HG03066 (cell line): ENCODE data around the gene NFE2L1.
"Not testable (repeated sequence)": the region's sequence is repeated elsewhere in the genome, so short reads cannot be mapped to it uniquely, and the experiment has no call there.

Experiments used
- ATAC-seq: cut with Tn5 transposase; IDR thresholded peaks from one replicate; pipeline ENCODE4 v1.9.1; 2021; ENCODE audit warnings: low read depth; ENCODE audit not compliant: unreplicated experiment

NFE2L1 gene

DNA sequence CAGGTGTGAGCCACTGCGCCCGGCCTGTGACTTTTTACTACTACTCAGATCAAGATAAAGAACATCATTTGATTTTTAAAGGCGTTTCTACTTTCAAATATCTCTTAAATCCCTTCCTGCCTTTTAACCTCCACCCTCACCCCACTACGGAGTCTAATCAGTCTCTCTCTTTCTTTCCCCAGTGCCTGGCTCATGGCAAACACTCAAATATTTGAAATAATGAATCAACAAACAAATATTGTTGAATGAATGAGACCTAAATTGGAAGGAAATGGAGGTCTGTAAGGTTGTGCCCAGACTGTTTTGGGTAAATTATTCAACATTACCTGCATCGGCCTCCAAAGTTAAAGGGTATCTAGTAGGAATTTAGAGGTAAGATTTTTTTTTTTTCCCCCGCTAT, 25.3 kb upstream of the NFE2L1 start:
- no peak for ATAC-seq

DNA sequence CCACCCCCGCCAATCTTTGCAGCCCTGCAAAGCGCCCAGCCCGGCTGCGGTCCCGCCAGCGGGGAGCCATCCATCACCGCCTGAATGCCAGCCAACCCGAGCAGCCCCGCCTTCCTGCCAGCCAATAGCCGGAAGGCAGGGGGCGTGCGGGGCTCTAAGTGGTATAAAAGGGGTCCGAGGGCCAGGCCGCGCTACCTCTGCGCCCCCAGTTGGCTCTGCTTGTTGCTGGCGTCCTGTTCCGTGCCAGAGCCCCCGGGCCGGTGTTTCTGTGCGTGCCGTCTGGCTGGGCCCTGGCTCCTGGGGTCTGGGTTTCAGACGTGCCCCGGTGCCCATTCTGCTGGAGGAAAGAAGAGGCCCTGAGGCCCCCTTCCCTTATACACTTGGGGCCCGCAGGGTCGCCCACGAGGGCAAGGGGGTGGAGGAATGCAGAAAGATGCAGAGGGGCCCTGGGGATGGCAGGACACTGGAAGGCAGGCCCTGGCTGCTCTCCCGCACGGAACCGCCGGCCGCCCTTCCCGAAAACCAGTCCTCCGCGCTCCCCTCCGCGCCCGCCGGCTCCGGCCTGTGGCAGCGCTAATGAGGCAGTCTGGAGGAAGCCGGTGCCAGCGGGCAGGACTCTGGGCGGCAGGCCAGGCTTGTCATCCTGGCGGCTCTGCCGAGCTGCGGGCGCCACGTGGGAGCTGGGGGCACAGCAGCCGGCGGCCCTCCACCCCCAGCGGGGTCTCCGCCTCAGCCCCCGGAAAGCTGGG, 24.6 kb upstream of the NFE2L1 start:
- ATAC-seq = no peak

DNA sequence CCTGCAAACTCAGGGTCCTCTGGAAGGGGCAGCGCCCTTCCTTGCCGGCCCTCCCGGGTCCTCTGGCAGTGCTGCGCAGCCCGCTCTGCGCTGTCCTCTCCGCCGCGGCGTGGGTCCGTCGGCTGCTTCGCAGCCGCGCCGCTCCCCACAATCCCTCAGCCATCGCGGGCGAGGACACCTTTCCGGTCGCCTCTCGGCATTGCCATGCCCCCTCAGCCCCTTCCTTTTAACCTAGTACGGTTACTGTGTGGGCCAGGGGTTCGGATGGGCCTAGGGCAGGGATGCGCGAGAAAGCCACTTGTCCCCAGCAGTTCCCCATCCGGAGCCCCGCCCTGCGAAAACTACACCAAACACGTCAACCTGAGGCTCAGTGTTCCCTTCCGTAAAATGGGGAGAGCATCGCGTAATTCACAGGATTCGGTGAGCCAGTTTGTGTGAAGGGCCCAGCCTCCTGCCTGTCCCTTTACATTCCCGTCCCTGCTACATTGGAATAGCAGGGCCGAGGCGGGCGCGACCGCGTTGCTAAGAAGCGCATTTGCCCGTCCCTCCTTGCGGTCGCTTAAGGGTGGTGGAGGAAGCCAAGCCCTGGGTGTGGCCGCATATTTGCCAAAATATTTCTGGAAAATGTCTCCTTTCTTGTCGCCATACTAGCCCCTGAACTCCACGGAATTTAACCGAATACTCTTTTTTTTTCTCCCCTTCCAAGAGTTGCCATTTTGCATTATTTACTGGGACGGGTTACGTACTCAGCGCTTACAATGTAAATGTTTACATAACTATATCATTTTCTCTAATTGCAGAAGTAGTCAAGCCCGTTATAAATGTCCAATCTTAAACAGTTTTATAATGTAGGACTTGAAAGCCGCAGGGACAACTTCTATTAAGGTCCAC, 23.8 kb upstream of the NFE2L1 start:
- ATAC-seq = no peak

DNA sequence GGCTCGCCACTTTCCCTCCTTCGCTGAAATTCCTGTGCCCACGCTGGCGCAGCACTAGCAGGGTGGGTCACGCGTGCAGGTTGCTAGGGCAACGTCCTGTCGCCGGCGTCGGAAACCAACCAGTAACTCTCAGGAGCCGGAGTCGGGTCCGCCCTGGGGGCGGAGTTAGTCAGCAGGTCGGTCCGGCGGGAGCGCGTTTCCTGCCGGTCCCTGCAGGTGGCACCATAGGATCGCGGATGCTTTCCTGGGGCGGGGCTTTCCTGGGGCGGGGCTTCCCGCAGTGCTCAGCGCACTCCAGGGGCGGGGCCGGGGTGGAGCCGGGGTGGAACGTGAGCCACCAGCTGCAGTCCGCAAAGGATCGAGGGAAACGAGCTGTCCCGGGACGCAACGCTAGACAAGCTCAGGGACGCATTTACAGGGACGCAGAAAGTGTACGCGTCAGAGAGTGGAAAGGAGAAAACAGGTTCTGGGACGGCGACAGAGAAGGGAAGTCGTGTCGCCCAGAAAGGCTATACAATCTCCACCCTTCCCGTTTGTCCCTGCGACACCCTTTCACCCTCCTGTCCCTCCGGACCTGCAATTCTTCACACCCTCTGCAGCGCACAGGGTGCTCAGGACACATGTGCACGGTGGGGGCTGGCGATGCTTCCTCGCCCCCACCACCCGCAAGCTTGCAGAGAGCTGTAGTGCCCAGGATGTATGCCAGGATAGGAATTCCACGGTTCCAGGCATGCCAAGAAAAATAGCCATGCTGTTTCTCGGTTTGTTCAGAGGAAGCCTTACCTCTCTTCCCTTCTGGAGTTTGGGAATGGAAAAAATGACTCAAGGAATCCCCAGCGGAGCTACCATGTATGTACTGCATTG, 22.9 kb upstream of the NFE2L1 start:
- ATAC-seq = peak; percentile 84

DNA sequence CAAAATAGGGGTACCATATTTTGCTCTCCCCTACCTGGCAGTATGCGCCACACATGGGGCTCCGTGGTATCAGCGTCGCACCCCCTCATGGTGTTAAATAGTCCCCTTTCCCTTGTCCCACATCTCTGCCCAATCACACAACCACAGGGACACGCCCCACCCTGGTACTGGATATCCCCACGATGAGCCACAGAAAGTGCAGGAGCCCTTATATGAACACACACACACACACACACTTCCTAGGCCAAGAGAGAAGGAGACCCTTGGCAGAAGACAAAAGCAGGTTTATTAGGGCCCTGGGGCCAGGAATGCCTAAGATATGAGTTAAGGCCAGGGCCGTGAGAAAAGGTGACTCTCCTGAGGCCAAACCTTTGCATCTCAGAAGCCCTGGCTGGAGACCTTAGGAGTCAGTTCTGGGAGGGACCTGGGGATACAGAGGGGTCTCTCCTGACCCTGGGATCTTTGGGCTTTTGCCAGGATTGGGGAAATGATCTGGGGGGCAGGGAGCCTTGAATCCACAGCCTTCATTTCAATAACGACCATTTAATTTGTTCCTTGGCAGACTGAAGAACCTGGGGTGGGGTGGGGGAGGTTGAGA, 22.2 kb upstream of the NFE2L1 start:
- ATAC-seq = no peak

DNA sequence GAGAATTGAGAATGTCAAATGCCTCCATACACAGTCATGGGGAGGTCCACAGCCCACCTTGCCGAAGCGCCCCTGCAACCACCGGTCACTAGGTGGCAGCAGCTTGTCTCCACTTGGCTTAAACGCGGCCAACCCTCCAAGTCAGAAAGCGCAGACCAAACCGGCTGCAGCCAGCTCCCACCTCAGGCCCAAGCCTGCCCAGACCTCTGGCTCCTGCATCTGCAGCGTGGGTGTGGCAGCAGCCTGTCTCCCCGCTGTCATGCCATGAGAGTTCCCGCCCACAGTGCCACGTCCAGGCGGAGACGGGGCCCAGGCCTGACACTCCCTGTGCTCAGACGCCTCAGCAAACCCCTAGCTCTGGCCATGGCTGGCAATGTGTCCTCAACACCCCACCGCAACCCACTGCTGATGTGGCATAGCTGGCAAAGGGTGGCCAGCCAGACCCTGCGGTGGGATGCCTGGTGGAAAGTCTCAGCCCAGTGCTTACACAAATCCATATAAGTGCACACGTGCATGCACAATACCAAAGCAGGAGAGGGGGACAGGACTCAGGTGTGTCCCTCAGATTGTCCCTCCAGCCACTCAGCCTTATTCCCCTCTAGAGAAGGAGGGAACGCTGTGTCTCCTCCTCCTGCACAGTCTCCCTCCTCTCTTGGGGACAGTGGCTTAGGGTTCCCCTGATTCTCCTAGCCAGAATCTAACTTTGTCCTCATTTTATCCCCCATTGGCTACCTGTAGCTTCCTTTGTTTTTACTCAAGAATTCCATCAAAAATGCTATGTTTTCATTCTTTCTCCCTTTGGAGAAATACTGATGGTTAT, 21.4 kb upstream of the NFE2L1 start:
- ATAC-seq = no peak

DNA sequence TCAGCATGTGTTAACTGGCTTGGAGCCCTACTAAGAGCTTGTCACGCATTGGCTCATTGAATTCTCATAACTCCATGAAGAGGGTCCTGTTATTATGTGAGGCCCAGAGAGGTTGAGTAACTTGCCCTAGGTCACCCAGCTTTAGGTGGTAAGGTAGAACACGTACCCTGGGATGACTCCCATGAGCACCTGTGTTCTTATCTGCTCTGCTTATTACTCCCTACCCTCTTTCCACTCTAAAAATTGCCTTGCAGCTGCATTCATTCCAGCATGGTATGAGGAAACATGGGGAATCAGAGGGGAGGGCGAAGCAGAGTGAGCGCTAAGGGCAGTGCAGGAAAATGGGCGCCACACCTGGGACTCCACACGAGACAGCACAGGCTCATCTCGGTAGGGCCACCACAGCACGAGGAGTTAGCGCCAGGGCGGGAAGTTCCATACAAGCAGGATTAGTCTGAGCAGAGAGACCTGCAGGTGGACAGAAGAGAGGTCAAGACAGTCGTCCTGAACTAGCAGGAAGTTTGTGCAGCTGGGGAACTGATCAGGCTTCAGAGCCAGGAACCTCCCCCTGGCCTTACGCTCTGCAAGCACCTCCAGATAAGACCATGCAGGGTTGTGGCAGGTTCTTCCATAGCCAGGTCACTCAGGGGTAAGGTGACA, 20.7 kb upstream of the NFE2L1 start:
- ATAC-seq = no peak

DNA sequence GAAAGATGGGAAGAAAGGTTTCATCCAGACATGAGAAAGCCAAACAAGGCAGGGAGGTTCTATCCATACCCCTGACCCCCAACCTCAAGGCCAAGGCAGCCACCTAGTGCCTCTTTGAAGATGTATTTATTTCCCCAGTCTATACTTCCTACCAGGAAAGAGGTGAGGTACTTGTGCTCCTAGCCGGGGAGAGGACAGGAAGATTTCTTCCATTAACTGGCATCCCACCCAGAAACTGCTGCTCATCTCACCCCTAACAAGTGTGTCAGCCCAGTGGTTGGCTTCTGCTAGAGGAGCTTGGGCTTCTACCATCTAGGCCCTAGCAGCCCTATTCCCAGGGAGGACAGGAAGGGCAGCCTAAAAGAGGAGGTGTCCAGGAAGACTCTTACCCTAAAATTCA, 19.4 kb upstream of the NFE2L1 start:
- ATAC-seq = no peak

DNA sequence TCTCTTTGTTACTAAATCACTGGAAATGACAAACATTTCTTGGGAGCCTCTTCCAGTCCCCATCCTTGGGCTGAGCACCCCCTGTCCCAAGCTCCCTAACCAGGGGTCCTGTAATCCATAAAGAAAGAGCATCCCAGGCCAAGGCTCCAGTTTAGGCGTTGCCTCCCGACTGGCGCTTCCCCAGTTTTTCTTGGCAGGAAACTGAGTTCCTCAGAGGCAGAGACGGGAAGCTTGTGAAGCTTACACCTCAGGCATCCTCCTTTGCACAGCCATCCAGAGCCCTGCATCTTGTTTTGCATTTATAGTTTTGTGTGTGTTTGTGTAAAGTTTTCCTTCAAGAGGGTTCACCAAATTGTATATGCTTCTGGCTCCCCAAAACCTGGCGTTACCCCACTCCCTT, 17.6 kb upstream of the NFE2L1 start:
- no peak for ATAC-seq

DNA sequence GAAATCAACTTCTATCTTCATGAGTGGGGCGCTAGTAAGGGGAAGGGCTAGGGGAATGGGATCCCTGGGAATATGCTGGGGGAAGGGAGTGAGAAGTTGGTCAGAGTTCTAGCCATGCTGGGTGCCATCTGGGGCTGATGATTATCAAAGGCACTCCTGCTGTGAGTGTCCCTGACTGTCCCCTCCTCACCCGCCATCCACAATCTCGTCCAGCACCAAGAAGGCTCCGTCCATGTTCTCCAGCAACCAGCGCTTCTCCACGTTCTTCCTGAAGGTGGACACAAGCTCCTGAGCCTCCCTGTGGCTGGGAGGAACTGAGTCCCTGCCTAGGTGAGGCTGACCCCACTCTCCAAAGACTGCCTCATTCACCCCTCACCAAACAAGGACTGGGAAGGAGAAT, 16.2 kb upstream of the NFE2L1 start:
- no peak for ATAC-seq

DNA sequence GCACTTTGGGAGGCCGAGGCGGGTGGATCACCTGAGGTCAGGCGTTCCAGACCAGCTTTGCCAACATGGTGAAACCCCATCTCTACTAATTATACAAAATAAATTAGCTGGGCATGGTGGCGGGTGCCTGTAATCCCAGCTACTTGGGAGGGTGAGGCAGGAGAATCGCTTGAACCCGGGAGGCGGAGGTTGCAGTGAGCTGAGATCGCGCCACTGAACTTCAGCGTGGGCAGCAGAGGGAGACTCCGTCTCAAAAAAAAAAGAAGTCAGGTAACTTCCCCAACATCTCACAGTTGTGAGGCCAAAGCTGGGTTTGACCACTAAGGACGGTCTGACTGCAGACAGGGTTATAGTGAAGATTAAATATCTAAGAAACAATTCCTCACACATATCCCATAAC, 13.4 kb upstream of the NFE2L1 start:
- ATAC-seq = not testable (repeated sequence)

DNA sequence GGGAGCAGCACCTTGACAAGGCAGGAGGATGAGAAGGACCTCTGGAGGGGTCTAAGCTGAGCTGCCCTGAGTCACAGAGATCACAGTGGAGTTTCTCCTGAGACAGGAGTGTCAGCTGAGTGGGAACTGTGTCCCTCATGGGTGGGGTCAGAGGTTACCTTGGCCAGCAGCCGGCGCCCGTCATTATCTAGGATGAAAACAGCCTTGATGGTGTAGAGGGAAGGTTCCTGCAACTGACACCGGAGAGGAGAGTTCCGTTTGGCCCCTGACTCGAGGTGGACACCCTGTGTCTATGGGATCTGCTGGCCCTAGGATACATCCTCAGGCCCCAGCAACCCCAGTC, 11.5 kb upstream of the NFE2L1 start:
- no peak for ATAC-seq

DNA sequence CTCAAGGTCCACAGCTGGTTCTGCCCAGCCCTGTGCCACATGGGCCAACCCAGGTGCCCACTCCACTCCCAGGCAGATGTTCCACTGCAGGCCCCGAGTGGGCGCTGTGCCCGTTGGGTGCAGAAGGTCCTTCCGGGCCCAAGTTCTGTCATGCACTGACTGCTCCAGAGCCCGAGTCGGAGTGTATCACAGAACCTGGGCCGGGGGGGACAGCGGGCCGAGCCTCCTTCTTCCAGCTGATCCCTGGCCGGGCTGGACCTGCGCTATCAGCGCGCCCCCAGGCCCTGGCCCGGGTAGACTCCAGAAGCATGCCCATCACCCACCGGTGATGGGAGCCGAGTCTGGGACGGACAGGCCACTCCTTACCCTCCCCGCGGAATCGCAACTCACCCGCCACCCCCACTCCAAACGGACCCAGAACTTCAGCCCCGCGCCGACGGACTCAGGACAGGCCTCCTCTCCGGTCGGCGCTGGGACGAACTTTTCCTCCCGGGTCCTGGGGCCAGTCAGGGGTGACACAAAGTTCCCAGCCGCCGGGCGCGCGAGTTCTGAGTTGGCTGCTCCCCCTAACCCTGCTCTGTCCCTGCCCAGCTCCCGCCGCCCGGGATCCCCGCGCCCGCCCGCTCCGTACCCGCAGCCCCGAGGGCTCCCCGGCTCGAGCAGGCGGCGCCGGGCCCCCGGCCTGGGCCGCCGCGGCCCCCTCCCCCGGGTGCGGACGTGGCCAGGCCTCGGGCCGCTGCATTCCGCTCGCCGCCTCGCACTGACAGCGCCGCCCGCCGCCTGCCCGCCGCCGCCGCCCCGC, 10.9 kb upstream of the NFE2L1 start, which contains the start of gene COPZ2:
COPZ2 (minus strand) TSS at position 762 of the 802 bp plus-strand sequence; CDS start at position 742, 20 bp downstream.
- ATAC-seq = no peak

DNA sequence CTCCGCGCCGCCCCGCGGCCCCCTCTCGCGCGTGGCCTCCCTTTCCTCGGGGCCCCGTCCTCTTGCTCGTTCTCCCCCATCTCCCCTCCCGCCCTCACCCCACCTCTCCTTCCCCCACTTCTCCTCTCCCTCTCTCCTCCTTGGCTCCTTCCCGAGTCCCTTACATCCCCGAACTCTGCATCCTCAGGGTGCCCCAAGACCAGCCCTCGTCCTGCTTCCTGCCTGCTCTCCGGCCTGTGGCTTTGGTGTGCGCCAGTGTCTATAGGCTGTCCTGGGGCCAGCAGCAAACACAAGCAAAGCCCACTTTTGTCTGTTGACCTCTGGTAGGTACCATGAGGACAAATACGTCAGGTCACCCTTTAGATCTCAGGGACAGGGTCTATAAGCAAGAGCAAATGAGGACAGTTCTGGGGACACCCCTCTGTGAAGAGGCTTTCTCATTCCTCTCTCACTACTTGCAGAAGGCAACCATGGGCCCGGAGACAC, 10.3 kb upstream of the NFE2L1 start:
- ATAC-seq = no peak

DNA sequence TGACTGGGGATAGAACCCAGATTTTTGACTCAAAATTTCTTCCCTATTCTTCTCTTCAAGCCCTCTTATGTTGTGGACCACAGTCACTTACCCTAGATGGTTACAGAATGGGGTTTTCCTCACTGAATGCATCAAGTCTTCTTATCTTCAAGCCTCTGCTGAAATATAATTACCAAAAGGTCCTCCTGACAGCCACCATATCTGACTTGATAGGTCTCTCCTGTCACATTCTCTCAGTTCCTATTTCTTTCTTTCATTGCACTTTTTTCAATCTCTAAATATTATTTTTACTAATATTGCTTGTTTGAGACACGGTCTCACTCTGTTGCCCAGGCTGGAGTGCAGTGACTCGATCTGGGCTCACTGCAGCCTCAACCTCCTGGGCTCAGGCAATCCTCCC, 9.5 kb upstream of the NFE2L1 start:
- no peak for ATAC-seq

DNA sequence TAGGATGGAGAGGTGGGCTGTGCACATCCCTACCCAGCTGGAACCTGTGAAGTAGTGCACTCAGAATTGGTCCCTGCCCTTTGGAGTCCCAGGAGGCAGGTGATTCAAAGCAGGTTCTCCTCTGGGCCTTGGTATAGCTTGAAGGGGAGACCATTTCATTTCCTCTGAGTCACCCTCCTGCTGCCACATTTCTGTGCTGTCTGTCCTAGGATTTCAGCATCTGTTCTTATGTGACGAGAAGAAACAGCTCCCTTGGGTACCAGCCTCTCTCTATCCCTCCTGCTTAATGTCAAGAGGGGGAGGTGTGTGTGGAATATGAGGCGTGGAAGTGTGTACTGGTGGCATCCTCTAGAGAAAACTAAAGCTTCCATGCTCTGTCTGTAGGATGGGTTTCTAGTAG, 5.0 kb upstream of the NFE2L1 start:
- no peak for ATAC-seq

DNA sequence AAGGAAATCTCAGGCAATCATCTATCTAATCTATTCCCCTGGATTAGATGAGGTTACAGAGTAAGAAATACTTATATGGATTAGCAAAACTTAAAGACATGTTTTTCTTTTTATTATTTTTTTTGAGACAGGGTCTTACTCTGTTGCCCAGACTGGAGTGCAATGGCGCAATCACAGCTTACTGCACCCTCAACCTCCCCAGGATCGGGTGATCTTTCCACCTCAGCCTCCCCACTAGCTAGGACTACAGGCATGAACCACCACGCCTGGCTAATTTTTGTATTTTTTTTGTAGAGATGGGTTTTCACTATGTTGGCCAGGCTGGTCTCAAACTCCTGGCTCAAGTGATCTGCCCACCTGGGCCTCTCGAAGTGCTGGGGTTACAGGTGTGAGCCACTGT, 3.3 kb upstream of the NFE2L1 start:
- no peak for ATAC-seq

DNA sequence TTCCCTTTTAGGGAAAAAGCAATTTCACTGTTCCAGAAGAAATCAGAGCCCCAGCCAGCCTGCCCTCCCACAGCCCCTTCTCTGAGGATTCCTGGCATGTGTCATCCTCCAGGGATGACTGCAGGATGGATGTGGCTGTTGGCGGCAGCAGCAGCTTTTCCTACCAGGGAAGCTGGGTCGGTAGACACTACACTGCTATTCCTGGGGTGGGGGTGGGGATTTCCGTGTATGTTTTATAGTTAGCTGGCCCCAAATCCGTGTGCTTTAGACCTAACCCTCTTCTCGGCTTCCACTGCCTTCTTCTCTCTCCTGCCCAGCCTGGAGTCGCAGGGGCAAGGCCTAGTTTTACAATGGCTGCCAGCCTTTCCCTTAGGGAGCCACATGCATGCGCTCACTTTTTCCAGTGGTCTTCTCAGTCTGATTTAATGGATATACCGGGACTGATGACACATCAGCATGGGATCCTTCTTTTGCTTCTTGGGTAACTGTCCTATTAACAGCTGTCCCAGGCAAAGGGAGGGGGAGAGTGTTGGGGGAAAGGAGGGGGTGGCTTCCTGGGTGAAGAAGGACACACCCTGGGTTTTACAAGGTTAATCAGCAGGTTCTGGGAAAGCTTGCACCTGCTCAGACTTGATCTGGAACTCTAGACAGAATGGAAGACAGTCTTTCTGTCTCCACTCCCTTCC, 2.7 kb upstream of the NFE2L1 start:
- no peak for ATAC-seq
